NB4 (cell line): ENCODE measurements around the gene SLC2A9.

Experiments used
- CTCF ChIP-seq: IDR thresholded peaks from one replicate; pipeline ENCODE4 v1.5.1; 2012; ENCODE audit warnings: low read depth, low read length
- MAX ChIP-seq: IDR thresholded peaks from 2 replicates; pipeline ENCODE4 v1.6.1; 2011; ENCODE audit warnings: low read depth, low read length
- MYC ChIP-seq: IDR thresholded peaks from 2 replicates; pipeline ENCODE4 v1.6.1; 2011; ENCODE audit warnings: low read depth, low read length
- POLR2A ChIP-seq: IDR thresholded peaks from 2 replicates; pipeline ENCODE4 v1.6.1; 2011; ENCODE audit warnings: mild to moderate bottlenecking; ENCODE audit not compliant: insufficient read length; ENCODE audit errors: extremely low read depth

GRCh38 chr4:10040049-10040892, 19.0 kb upstream of the SLC2A9 start:
- no peak for TF ChIP-seq CTCF
- TF ChIP-seq POLR2A, result no peak
- TF ChIP-seq MAX, result no peak
- no peak for TF ChIP-seq MYC
